GM12878 (cell line): Measurements from ENCODE around the gene RANBP17. TPM values are rescaled to one million over a fixed set of nuclear protein-coding genes. Genes with fewer than 3 reads are reported as not detected.

Experiments
- ATAC-seq: fragments of 200-7000 bp; cut with Tn5 transposase; 3 replicates; pipeline ENCODE4 v1.9.1; 2020; ENCODE audit warnings: mild to moderate bottlenecking, moderate library complexity
- BruUV-seq: library from RNA; stranded (reverse); fragments of 400-500 nt; replicated peaks from 2 replicates; lab custom pipeline; 2021; lab: Mats Ljungman, UMichigan
- CTCF ChIA-PET: fragments of 300-600 bp; sonication (Branson Sonifier 250); formaldehyde crosslinking; extraction: SDS; loops from one replicate; lab custom pipeline; 2021; ENCODE audit warnings: inconsistent platforms; lab: Yijun Ruan, JAX
- POLR2A ChIA-PET: fragments of 350-600 bp; formaldehyde crosslinking; extraction: SDS; loops from one replicate; lab custom pipeline; 2021; ENCODE audit warnings: inconsistent platforms; lab: Charles Lee
- RAD21 ChIA-PET: fragments of 300-600 bp; sonication (Branson Sonifier 250); formaldehyde crosslinking; loops from one replicate; lab custom pipeline; 2023; ENCODE audit warnings: antibody characterized with exemption; ENCODE audit not compliant: unreplicated experiment; lab: Charles Lee
- SMC1A ChIA-PET: fragments of 300-600 bp; sonication (Branson Sonifier 250); formaldehyde crosslinking; loops from one replicate; lab custom pipeline; 2023; ENCODE audit not compliant: unreplicated experiment, uncharacterized antibody; lab: Charles Lee
- DNase-seq: peaks from one replicate; pipeline ENCODE4 v3.0.0-alpha.2; 2011; ENCODE audit warnings: low read depth, low spot score
- FAIRE-seq: peaks from 3 replicates; lab custom pipeline; 2011; peaks lifted over from hg19 to GRCh38; lab: Jason Lieb, UNC
- H2AFZ ChIP-seq: 2 replicates; pipeline ENCODE4 v1.6.0; 2011; ENCODE audit warnings: low read depth, low read length, control low read depth; ENCODE audit not compliant: control insufficient read depth
- H3K27ac ChIP-seq: 2 replicates; pipeline ENCODE4 v1.5.1; 2011; ENCODE audit warnings: control low read depth; ENCODE audit not compliant: control insufficient read depth, insufficient read depth
- H3K27me3 ChIP-seq, 2 experiments: replicated peaks in 1 of 2; 2 replicates each; pipeline versions ENCODE4 v1.6.0 to v1.6.1; 2011; ENCODE audit warnings: low read length in 1 of 2; ENCODE audit not compliant: control insufficient read depth in 2 of 2, insufficient read depth in 2 of 2
- H3K36me3 ChIP-seq, 2 experiments: 2 replicates each; pipeline ENCODE4 v1.5.1; 2011; ENCODE audit warnings: low read length in 1 of 2; ENCODE audit not compliant: control insufficient read depth in 2 of 2, insufficient read depth in 2 of 2
- H3K4me1 ChIP-seq: 2 replicates; pipeline ENCODE4 v1.6.1; 2011; ENCODE audit warnings: mild to moderate bottlenecking, low read length, moderate library complexity, mixed read lengths; ENCODE audit not compliant: control insufficient read depth, insufficient read depth
- H3K4me2 ChIP-seq: 2 replicates; pipeline ENCODE4 v1.6.0; 2011; ENCODE audit warnings: control low read depth; ENCODE audit not compliant: control insufficient read depth, insufficient read depth
- H3K4me3 ChIP-seq: fragments of 200-600 bp; sonication (generic); 2 replicates; pipeline ENCODE4 v1.5.1; 2016
- H3K79me2 ChIP-seq: 2 replicates; pipeline ENCODE4 v1.6.0; 2011; ENCODE audit warnings: low read length; ENCODE audit not compliant: control insufficient read depth, insufficient read depth
- H3K9ac ChIP-seq: 2 replicates; pipeline ENCODE4 v1.8.0; 2011; ENCODE audit warnings: low read length, control low read depth, mixed read lengths; ENCODE audit not compliant: control insufficient read depth, insufficient read depth
- H3K9me3 ChIP-seq: replicated peaks from 3 replicates; pipeline ENCODE4 v1.5.1; 2011; ENCODE audit warnings: mild to moderate bottlenecking, low read length; ENCODE audit not compliant: control insufficient read depth, insufficient read depth
- H4K20me1 ChIP-seq: 2 replicates; pipeline ENCODE4 v1.6.0; 2011; ENCODE audit not compliant: control insufficient read depth, insufficient read depth
- BHLHE40 ChIP-seq, 2 experiments: fragments of 450-650 bp in 1 of 2; IDR thresholded peaks; 2 replicates each; pipeline ENCODE4 v1.6.1; 2011 to 2017; ENCODE audit warnings: low read depth in 2 of 2, borderline replicate concordance in 1 of 2, improper control_type of control experiment in 1 of 2, low read length in 1 of 2, mild to moderate bottlenecking in 1 of 2
- CEBPB ChIP-seq, 2 experiments: fragments of 150-350 bp in 1 of 2; IDR thresholded peaks; 2 replicates each; pipeline ENCODE4 v1.6.1; 2012 to 2014; ENCODE audit warnings: low read depth in 2 of 2, low read length in 2 of 2, borderline replicate concordance in 1 of 2, inconsistent platforms in 1 of 2
- EED ChIP-seq: sonication (generic); IDR thresholded peaks from 2 replicates; pipeline ENCODE4 v1.6.1; 2016; ENCODE audit warnings: antibody characterized with exemption, low read depth
- SPI1 ChIP-seq: IDR thresholded peaks from 2 replicates; pipeline ENCODE4 v1.6.1; 2011; ENCODE audit warnings: low read depth, mild to moderate bottlenecking, low read length, moderate library complexity, borderline replicate concordance; ENCODE audit not compliant: insufficient read depth
- WGBS: methylation state at CpG from one replicate; pipeline ENCODE4 v1.1.6; 2016; ENCODE audit warnings: low lambda C conversion rate; ENCODE audit not compliant: insufficient replicate concordance, insufficient coverage; ENCODE audit errors: missing lambda C conversion rate; 5-methylcytosine and 5-hydroxymethylcytosine counted together
- in situ Hi-C: fragments of 300-500 bp; cut with MboI; formaldehyde crosslinking; loops from 9 replicates; pipeline ENCODE4 v1.14.3; 2018; ENCODE audit warnings: mixed read lengths
- intact Hi-C: fragments of 100-400 bp; cut with micrococcal nuclease; formaldehyde crosslinking; loops from one replicate; pipeline ENCODE4 v1.14.2; 2022; ENCODE audit not compliant: unreplicated experiment
- polyA plus RNA-seq, 11 experiments: library from polyadenylated mRNA; depleted of rRNA in 4 of 11; unstranded in 6 of 11; stranded (reverse) in 5 of 11; fragments of >200 nt; fragmentation: Nextera tagmentation in 4 of 11; fragmentation: Illumina TruSeq in 1 of 11; extraction: Ambion mirVana in 4 of 11; extraction: Trizol in 1 of 11; gene quantifications; 1 replicate in 1 of 11; 2 replicates in 10 of 11; pipeline versions ENCODE4 v1.2.1 to v1.2.3, GENCODE V29; 2011 to 2016; ENCODE audit warnings: inconsistent platforms in 2 of 11, missing spikeins in 2 of 11, low read depth in 1 of 11
- total RNA-seq, 4 experiments: library from RNA; depleted of rRNA in 3 of 4; stranded (reverse); fragments of >200 nt in 3 of 4; fragmentation: Illumina TruSeq in 1 of 4; extraction: Trizol in 1 of 4; gene quantifications; 2 replicates each; pipeline versions ENCODE4 v1.2.1 to v1.2.3, GENCODE V29; 2013 to 2021
- TF ChIP-seq, protein P1 (sequence below): fragments of 450-650 bp; IDR thresholded peaks from 2 replicates; pipeline ENCODE4 v1.6.1; 2016; ENCODE audit warnings: mild to moderate bottlenecking, moderate library complexity, borderline replicate concordance

RANBP17 gene
- total and polyA plus RNA-seq, 10 of the 15 experiments (the other 5 are each of a cell fraction or from before 2014, with no cell fraction given), result 0.10 TPM; not detected in 9

GRCh38 chr5:171107669-171108068 is 245.9 kb downstream of the RANBP17 start (continued):
- TF ChIP-seq, protein P1, sequence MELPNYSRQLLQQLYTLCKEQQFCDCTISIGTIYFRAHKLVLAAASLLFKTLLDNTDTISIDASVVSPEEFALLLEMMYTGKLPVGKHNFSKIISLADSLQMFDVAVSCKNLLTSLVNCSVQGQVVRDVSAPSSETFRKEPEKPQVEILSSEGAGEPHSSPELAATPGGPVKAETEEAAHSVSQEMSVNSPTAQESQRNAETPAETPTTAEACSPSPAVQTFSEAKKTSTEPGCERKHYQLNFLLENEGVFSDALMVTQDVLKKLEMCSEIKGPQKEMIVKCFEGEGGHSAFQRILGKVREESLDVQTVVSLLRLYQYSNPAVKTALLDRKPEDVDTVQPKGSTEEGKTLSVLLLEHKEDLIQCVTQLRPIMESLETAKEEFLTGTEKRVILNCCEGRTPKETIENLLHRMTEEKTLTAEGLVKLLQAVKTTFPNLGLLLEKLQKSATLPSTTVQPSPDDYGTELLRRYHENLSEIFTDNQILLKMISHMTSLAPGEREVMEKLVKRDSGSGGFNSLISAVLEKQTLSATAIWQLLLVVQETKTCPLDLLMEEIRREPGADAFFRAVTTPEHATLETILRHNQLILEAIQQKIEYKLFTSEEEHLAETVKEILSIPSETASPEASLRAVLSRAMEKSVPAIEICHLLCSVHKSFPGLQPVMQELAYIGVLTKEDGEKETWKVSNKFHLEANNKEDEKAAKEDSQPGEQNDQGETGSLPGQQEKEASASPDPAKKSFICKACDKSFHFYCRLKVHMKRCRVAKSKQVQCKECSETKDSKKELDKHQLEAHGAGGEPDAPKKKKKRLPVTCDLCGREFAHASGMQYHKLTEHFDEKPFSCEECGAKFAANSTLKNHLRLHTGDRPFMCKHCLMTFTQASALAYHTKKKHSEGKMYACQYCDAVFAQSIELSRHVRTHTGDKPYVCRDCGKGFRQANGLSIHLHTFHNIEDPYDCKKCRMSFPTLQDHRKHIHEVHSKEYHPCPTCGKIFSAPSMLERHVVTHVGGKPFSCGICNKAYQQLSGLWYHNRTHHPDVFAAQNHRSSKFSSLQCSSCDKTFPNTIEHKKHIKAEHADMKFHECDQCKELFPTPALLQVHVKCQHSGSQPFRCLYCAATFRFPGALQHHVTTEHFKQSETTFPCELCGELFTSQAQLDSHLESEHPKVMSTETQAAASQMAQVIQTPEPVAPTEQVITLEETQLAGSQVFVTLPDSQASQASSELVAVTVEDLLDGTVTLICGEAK, result no peak
- TF ChIP-seq CEBPB (IDR thresholded peaks at IDR 0.05; ENCODE audit: borderline replicate concordance in 1 of 2, low read depth in 2 of 2, low read length in 2 of 2), result no peak
- no peak for TF ChIP-seq EED
- TF ChIP-seq, all 136 proteins: peak for 0

DNA sequence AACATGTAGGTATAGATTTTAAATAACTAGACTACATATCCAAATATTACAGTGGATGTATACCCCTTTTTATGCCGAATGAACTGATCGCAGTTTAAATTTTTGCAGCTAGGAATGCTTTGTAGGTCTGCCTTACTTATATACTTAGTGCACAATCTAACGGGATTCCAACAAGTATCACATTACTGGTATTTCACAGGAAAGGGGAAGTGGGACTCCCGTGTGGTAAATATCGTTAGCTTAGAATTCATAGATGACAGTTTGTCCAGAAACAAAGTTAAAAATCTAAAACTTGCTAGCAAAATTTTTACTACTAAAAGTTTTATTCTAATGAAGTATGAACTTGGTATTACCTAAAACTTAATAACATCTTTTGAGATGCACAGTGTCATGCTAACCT is 253.7 kb downstream of the RANBP17 start:
- FAIRE-seq (no peak), ATAC-seq (no peak), DNase-seq (no peak)
- no peak overlapping the region for H3K27ac ChIP-seq
- H4K20me1 ChIP-seq, result no peaks in the 10 kb centered on the region
- POLR2A ChIA-PET, result no interaction called here
- H3K9ac ChIP-seq, result no peak overlapping the region
- no peak overlapping the region for H3K4me3 ChIP-seq
- SMC1A ChIA-PET, result no interaction called here
- H3K4me1 ChIP-seq, result no peaks in the 10 kb centered on the region
- H3K27me3 ChIP-seq, result no peaks in the 10 kb centered on the region
- no peaks in the 10 kb centered on the region for H3K79me2 ChIP-seq
- CTCF ChIA-PET, result no interaction called here
- no peaks in the 10 kb centered on the region for H3K36me3 ChIP-seq
- 38% methylated on average over 5 of the region's 5 CpGs for WGBS
- TF ChIP-seq SPI1 (peak; percentile 84), BHLHE40 (IDR thresholded peaks at IDR 0.05; ENCODE audit: borderline replicate concordance in 1 of 2, low read depth in 2 of 2, low read length in 1 of 2) (no peak)
- TF ChIP-seq, all 136 proteins: peak for 1
- in situ Hi-C loops, result no loop called here
- no peak overlapping the region for H2AFZ ChIP-seq
- RAD21 ChIA-PET, result no interaction called here
- H3K4me2 ChIP-seq, result no peak overlapping the region
- BruUV-seq, result no TSS peak
- intact Hi-C loops, result no loop called here
- H3K9me3 ChIP-seq, result no peaks in the 10 kb centered on the region
